ENCODE results near the gene NPAS1.

The NPAS1 gene

GRCh38 chr19:47019431-47020041 is at the start of gene NPAS1:
Gene NPAS1, plus strand, starts transcription at chr19:47019837. Its CDS starts 1,211 bp downstream, at chr19:47021048.
- no peak within 1 kb of the TSS for H3K4me3 ChIP-seq (ENCODE audit: low read depth in 1 of 2, low read length in 2 of 2)
- H3K27me3 ChIP-seq (ENCODE audit: control insufficient read depth in 1 of 2, insufficient read depth in 2 of 2, low read length in 2 of 2) = peaks cover 34 to 52% of the 10 kb centered on the region in 2 donors

GRCh38 chr19:46970815-46971214 is 48.8 kb upstream of the NPAS1 start:
- Histone ChIP-seq H3K4me1 (ENCODE audit: insufficient read depth, low read length) (peaks cover 18% of the 10 kb centered on the region), H3K4me3 (ENCODE audit: low read depth in 1 of 2, low read length in 2 of 2) (no peak overlapping the region), H3K9me3 (ENCODE audit: low read length) (no peaks in the 10 kb centered on the region), H3K9ac (ENCODE audit: low read length) (no peak overlapping the region), H3K27me3 (ENCODE audit: control insufficient read depth in 1 of 2, insufficient read depth in 2 of 2, low read length in 2 of 2) (no peaks in the 10 kb centered on the region), H3K36me3 (ENCODE audit: insufficient read depth, low read length) (no peaks in the 10 kb centered on the region), H3K27ac (ENCODE audit: low read depth, low read length) (no peak overlapping the region)

More at GRCh38 chr19:47019431-47020041, at the start of gene NPAS1:
- H3K4me1 ChIP-seq (ENCODE audit: insufficient read depth, low read length) = peaks cover 14% of the 10 kb centered on the region
- no peak within 1 kb of the TSS for H3K27ac ChIP-seq (ENCODE audit: low read depth, low read length)
- H3K9me3 ChIP-seq (ENCODE audit: low read length) = no peaks in the 10 kb centered on the region
- H3K36me3 ChIP-seq (ENCODE audit: insufficient read depth, low read length) = no peaks in the 10 kb centered on the region
- H3K9ac ChIP-seq (ENCODE audit: low read length) = no peak within 1 kb of the TSS

- Histone ChIP-seq H3K9ac (ENCODE audit: low read length) (no peak overlapping the region), H3K4me1 (ENCODE audit: insufficient read depth, low read length) (peaks cover 33% of the 10 kb centered on the region), H3K4me3 (ENCODE audit: low read depth in 1 of 2, low read length in 2 of 2) (no peak overlapping the region), H3K9me3 (ENCODE audit: low read length) (no peaks in the 10 kb centered on the region), H3K27ac (ENCODE audit: low read depth, low read length) (no peak overlapping the region), H3K36me3 (ENCODE audit: insufficient read depth, low read length) (no peaks in the 10 kb centered on the region), H3K27me3 (ENCODE audit: control insufficient read depth in 1 of 2, insufficient read depth in 2 of 2, low read length in 2 of 2) (no peaks in the 10 kb centered on the region)
Observed at GRCh38 chr19:46972311-46972710, 47.3 kb upstream of the NPAS1 start.

- Histone ChIP-seq H3K4me3 (ENCODE audit: low read depth in 1 of 2, low read length in 2 of 2) (no peak overlapping the region), H3K36me3 (ENCODE audit: insufficient read depth, low read length) (no peaks in the 10 kb centered on the region), H3K4me1 (ENCODE audit: insufficient read depth, low read length) (peaks cover 49% of the 10 kb centered on the region), H3K9me3 (ENCODE audit: low read length) (no peaks in the 10 kb centered on the region), H3K27ac (ENCODE audit: low read depth, low read length) (no peak overlapping the region), H3K9ac (ENCODE audit: low read length) (no peak overlapping the region), H3K27me3 (ENCODE audit: control insufficient read depth in 1 of 2, insufficient read depth in 2 of 2, low read length in 2 of 2) (no peaks in the 10 kb centered on the region)
Observed at GRCh38 chr19:46974181-46974580, 45.5 kb upstream of the NPAS1 start.

- Histone ChIP-seq H3K9ac (ENCODE audit: low read length) (no peak overlapping the region), H3K4me1 (ENCODE audit: insufficient read depth, low read length) (peaks cover 53% of the 10 kb centered on the region)
Observed at GRCh38 chr19:46975011-46975924, 44.4 kb upstream of the NPAS1 start.

GRCh38 chr19:46975925-46976782 is 43.5 kb upstream of the NPAS1 start:
- no peaks in the 10 kb centered on the region for H3K27me3 ChIP-seq (ENCODE audit: control insufficient read depth in 1 of 2, insufficient read depth in 2 of 2, low read length in 2 of 2)
- peaks cover 62% of the 10 kb centered on the region for H3K4me1 ChIP-seq (ENCODE audit: insufficient read depth, low read length)
- peak overlapping the region; percentile 71 for H3K27ac ChIP-seq (ENCODE audit: low read depth, low read length)
- no peak overlapping the region for H3K9ac ChIP-seq (ENCODE audit: low read length)
- H3K36me3 ChIP-seq (ENCODE audit: insufficient read depth, low read length) = no peaks in the 10 kb centered on the region
- peak overlapping the region in 1 of 2 donors; percentile 21 for H3K4me3 ChIP-seq (ENCODE audit: low read depth in 1 of 2, low read length in 2 of 2)
- no peaks in the 10 kb centered on the region for H3K9me3 ChIP-seq (ENCODE audit: low read length)

More at GRCh38 chr19:46975011-46975924, 44.4 kb upstream of the NPAS1 start:
- H3K4me3 ChIP-seq (ENCODE audit: low read depth in 1 of 2, low read length in 2 of 2) = peak overlapping the region in 1 of 2 donors; percentile 21
- H3K9me3 ChIP-seq (ENCODE audit: low read length) = no peaks in the 10 kb centered on the region
- no peaks in the 10 kb centered on the region for H3K27me3 ChIP-seq (ENCODE audit: control insufficient read depth in 1 of 2, insufficient read depth in 2 of 2, low read length in 2 of 2)
- H3K27ac ChIP-seq (ENCODE audit: low read depth, low read length) = peak overlapping the region; percentile 71
- H3K36me3 ChIP-seq (ENCODE audit: insufficient read depth, low read length) = no peaks in the 10 kb centered on the region

GRCh38 chr19:46976845-46977320 is 42.8 kb upstream of the NPAS1 start:
- Histone ChIP-seq H3K4me3 (ENCODE audit: low read depth in 1 of 2, low read length in 2 of 2) (peak overlapping the region in 1 of 2 donors; percentile 21), H3K9ac (ENCODE audit: low read length) (no peak overlapping the region), H3K4me1 (ENCODE audit: insufficient read depth, low read length) (peaks cover 69% of the 10 kb centered on the region)

GRCh38 chr19:46977548-46977947 is 42.1 kb upstream of the NPAS1 start:
- no peak overlapping the region for H3K9ac ChIP-seq (ENCODE audit: low read length)
- H3K27ac ChIP-seq (ENCODE audit: low read depth, low read length) = peak overlapping the region; percentile 71
- H3K4me1 ChIP-seq (ENCODE audit: insufficient read depth, low read length) = peaks cover 71% of the 10 kb centered on the region
- peak overlapping the region in 1 of 2 donors; percentile 21 for H3K4me3 ChIP-seq (ENCODE audit: low read depth in 1 of 2, low read length in 2 of 2)
- no peaks in the 10 kb centered on the region for H3K36me3 ChIP-seq (ENCODE audit: insufficient read depth, low read length)
- H3K9me3 ChIP-seq (ENCODE audit: low read length) = no peaks in the 10 kb centered on the region
- no peaks in the 10 kb centered on the region for H3K27me3 ChIP-seq (ENCODE audit: control insufficient read depth in 1 of 2, insufficient read depth in 2 of 2, low read length in 2 of 2)

More at GRCh38 chr19:46976845-46977320, 42.8 kb upstream of the NPAS1 start:
- Histone ChIP-seq H3K36me3 (ENCODE audit: insufficient read depth, low read length) (no peaks in the 10 kb centered on the region), H3K9me3 (ENCODE audit: low read length) (no peaks in the 10 kb centered on the region), H3K27me3 (ENCODE audit: control insufficient read depth in 1 of 2, insufficient read depth in 2 of 2, low read length in 2 of 2) (no peaks in the 10 kb centered on the region), H3K27ac (ENCODE audit: low read depth, low read length) (peak overlapping the region; percentile 71)

- Histone ChIP-seq H3K4me3 (ENCODE audit: low read depth in 1 of 2, low read length in 2 of 2) (no peak overlapping the region), H3K9ac (ENCODE audit: low read length) (no peak overlapping the region), H3K36me3 (ENCODE audit: insufficient read depth, low read length) (no peaks in the 10 kb centered on the region), H3K4me1 (ENCODE audit: insufficient read depth, low read length) (peaks cover 75% of the 10 kb centered on the region), H3K9me3 (ENCODE audit: low read length) (no peaks in the 10 kb centered on the region), H3K27me3 (ENCODE audit: control insufficient read depth in 1 of 2, insufficient read depth in 2 of 2, low read length in 2 of 2) (no peaks in the 10 kb centered on the region), H3K27ac (ENCODE audit: low read depth, low read length) (peak overlapping the region; percentile 58)
Observed at GRCh38 chr19:46978171-46978869, 41.3 kb upstream of the NPAS1 start.

- no peaks in the 10 kb centered on the region for H3K36me3 ChIP-seq (ENCODE audit: insufficient read depth, low read length)
- peaks cover 84% of the 10 kb centered on the region for H3K4me1 ChIP-seq (ENCODE audit: insufficient read depth, low read length)
- H3K9me3 ChIP-seq (ENCODE audit: low read length) = no peaks in the 10 kb centered on the region
- no peak overlapping the region for H3K4me3 ChIP-seq (ENCODE audit: low read depth in 1 of 2, low read length in 2 of 2)
- no peak overlapping the region for H3K27ac ChIP-seq (ENCODE audit: low read depth, low read length)
- no peak overlapping the region for H3K9ac ChIP-seq (ENCODE audit: low read length)
- H3K27me3 ChIP-seq (ENCODE audit: control insufficient read depth in 1 of 2, insufficient read depth in 2 of 2, low read length in 2 of 2) = no peaks in the 10 kb centered on the region
Observed at GRCh38 chr19:46979126-46980105, 40.2 kb upstream of the NPAS1 start.
